GM19455 (cell line): Measurements from ENCODE around the gene ANKRD40.
"Not testable (repeated sequence)": the region's sequence is repeated elsewhere in the genome, so short reads cannot be mapped to it uniquely, and the experiment has no call there.

ENCODE experiments used
- ATAC-seq: cut with Tn5 transposase; IDR thresholded peaks from one replicate; pipeline ENCODE4 v1.9.1; 2021; ENCODE audit not compliant: unreplicated experiment

The ANKRD40 gene

GRCh38 chr17:50686494-50687199, 21.1 kb downstream of the ANKRD40 start:
- ATAC-seq: no peak

- ATAC-seq: no peak
Observed at GRCh38 chr17:50685691-50686493, 21.8 kb downstream of the ANKRD40 start.

GRCh38 chr17:50685334-50685665, 22.4 kb downstream of the ANKRD40 start:
- ATAC-seq: no peak

GRCh38 chr17:50684612-50685333, 22.9 kb downstream of the ANKRD40 start:
- no peak for ATAC-seq

GRCh38 chr17:50684288-50684611, 23.5 kb downstream of the ANKRD40 start:
- ATAC-seq: no peak

GRCh38 chr17:50683434-50684287, 24.1 kb downstream of the ANKRD40 start:
- no peak for ATAC-seq

- ATAC-seq: no peak
Observed at GRCh38 chr17:50682938-50683337, 24.8 kb downstream of the ANKRD40 start.

- ATAC-seq: no peak
Observed at GRCh38 chr17:50682441-50682840, 25.3 kb downstream of the ANKRD40 start.

GRCh38 chr17:50681263-50682200, 26.2 kb downstream of the ANKRD40 start:
- no peak for ATAC-seq

- not testable (repeated sequence) for ATAC-seq
Observed at GRCh38 chr17:50680543-50681262, 27.0 kb downstream of the ANKRD40 start.

GRCh38 chr17:50680126-50680525, 27.6 kb downstream of the ANKRD40 start:
- ATAC-seq: no peak

- no peak for ATAC-seq
Observed at GRCh38 chr17:50679008-50679544, 28.6 kb downstream of the ANKRD40 start.

- no peak for ATAC-seq
Observed at GRCh38 chr17:50677851-50678375, 29.8 kb downstream of the ANKRD40 start.

GRCh38 chr17:50676065-50676975, 31.4 kb downstream of the ANKRD40 start:
- ATAC-seq: no peak

- no peak for ATAC-seq
Observed at GRCh38 chr17:50675627-50676026, 32.1 kb downstream of the ANKRD40 start.

GRCh38 chr17:50675190-50675589, 32.5 kb downstream of the ANKRD40 start:
- ATAC-seq: no peak

- ATAC-seq: no peak
Observed at GRCh38 chr17:50672831-50673551, 34.7 kb downstream of the ANKRD40 start.
